IMR-90 (cell line): ENCODE results near the gene RHOBTB1. TPM values are rescaled to one million over a fixed set of nuclear protein-coding genes. Genes with fewer than 3 reads are reported as not detected.
A peak's percentile ranks its signal among the peaks of the same experiment; 100 is the strongest.

Source experiments
- ATAC-seq: fragments of 200-7000 bp; cut with Tn5 transposase; 2 replicates; pipeline ENCODE4 v1.9.1; 2020; ENCODE audit warnings: low read depth, mild to moderate bottlenecking, moderate library complexity
- BruUV-seq: library from RNA; stranded (reverse); fragments of 400-500 nt; replicated peaks from 2 replicates; lab custom pipeline; 2021; lab: Mats Ljungman, UMichigan
- CTCF ChIA-PET: fragments of 300-600 bp; formaldehyde crosslinking; extraction: SDS; loops from one replicate; lab custom pipeline; 2021; ENCODE audit warnings: antibody characterized with exemption; lab: Yijun Ruan, JAX
- POLR2A ChIA-PET: fragments of 300-600 bp; sonication (Branson Sonifier 250); formaldehyde crosslinking; loops from one replicate; lab custom pipeline; 2022; ENCODE audit warnings: antibody characterized with exemption; ENCODE audit not compliant: unreplicated experiment; lab: Charles Lee
- DNase-seq: peaks from one replicate; pipeline ENCODE4 v3.0.0; 2013
- H2AFZ ChIP-seq: replicated peaks from 2 replicates; pipeline ENCODE3; 2013; ENCODE audit warnings: low read length, mild to moderate bottlenecking; ENCODE audit not compliant: poor library complexity
- H2AK5ac ChIP-seq: 2 replicates; pipeline ENCODE4 v1.6.1; 2013; ENCODE audit warnings: low read depth, low read length, inconsistent platforms
- H2AK9ac ChIP-seq: replicated peaks from 2 replicates; pipeline ENCODE3; 2013; ENCODE audit warnings: mild to moderate bottlenecking, low read depth, low read length, moderate library complexity; ENCODE audit not compliant: poor library complexity
- H2BK120ac ChIP-seq: 2 replicates; pipeline ENCODE4 v1.6.1; 2013; ENCODE audit warnings: low read depth, low read length, inconsistent platforms
- H2BK15ac ChIP-seq: 3 replicates; pipeline ENCODE4 v1.6.1; 2013; ENCODE audit warnings: low read depth, low read length, inconsistent platforms
- H2BK20ac ChIP-seq: 2 replicates; pipeline ENCODE4 v1.6.1; 2013; ENCODE audit warnings: low read depth, mild to moderate bottlenecking, inconsistent platforms, low read length, moderate library complexity
- H2BK5ac ChIP-seq: 2 replicates; pipeline ENCODE4 v1.6.1; 2013; ENCODE audit warnings: mild to moderate bottlenecking, low read depth, low read length, inconsistent platforms; ENCODE audit not compliant: poor library complexity, severe bottlenecking
- H3K14ac ChIP-seq: replicated peaks from 2 replicates; pipeline ENCODE4 v1.6.1; 2013; ENCODE audit warnings: low read depth, low read length, inconsistent platforms
- H3K18ac ChIP-seq: 2 replicates; pipeline ENCODE4 v1.6.1; 2013; ENCODE audit warnings: low read depth, low read length, control low read depth
- H3K23ac ChIP-seq: 2 replicates; pipeline ENCODE4 v1.6.1; 2013; ENCODE audit warnings: low read depth, low read length, inconsistent platforms
- H3K27ac ChIP-seq: 2 replicates; pipeline ENCODE4 v1.5.1; 2013; ENCODE audit warnings: mild to moderate bottlenecking, control low read depth, low read length; ENCODE audit not compliant: insufficient read depth
- H3K27me3 ChIP-seq: 2 replicates; pipeline ENCODE4 v1.6.1; 2013; ENCODE audit warnings: low read length; ENCODE audit not compliant: control insufficient read depth, insufficient read depth
- H3K36me3 ChIP-seq: 2 replicates; pipeline ENCODE4 v1.6.1; 2013; ENCODE audit warnings: low read length, mixed read lengths; ENCODE audit not compliant: control insufficient read depth, insufficient read depth
- H3K4ac ChIP-seq: 2 replicates; pipeline ENCODE4 v1.6.1; 2013; ENCODE audit warnings: low read depth, low read length, inconsistent platforms
- H3K4me1 ChIP-seq: 2 replicates; pipeline ENCODE4 v1.6.1; 2013; ENCODE audit warnings: low read length, mixed read lengths; ENCODE audit not compliant: control insufficient read depth, insufficient read depth
- H3K4me2 ChIP-seq: 2 replicates; pipeline ENCODE4 v1.6.1; 2013; ENCODE audit warnings: low read depth, mild to moderate bottlenecking, control low read depth, low read length, moderate library complexity
- H3K4me3 ChIP-seq: 2 replicates; pipeline ENCODE4 v1.5.1; 2013; ENCODE audit warnings: low read depth, mild to moderate bottlenecking, control low read depth, low read length, moderate library complexity; ENCODE audit not compliant: insufficient read depth
- H3K56ac ChIP-seq: 2 replicates; pipeline ENCODE4 v1.6.1; 2013; ENCODE audit warnings: low read length, inconsistent platforms; ENCODE audit not compliant: insufficient read depth; ENCODE audit errors: extremely low read depth
- H3K79me1 ChIP-seq, 2 experiments: 2 replicates each; pipeline ENCODE4 v1.6.1; 2013; ENCODE audit warnings: low read length in 2 of 2, inconsistent platforms in 1 of 2, low read depth in 1 of 2
- H3K9ac ChIP-seq: 2 replicates; pipeline ENCODE4 v1.6.1; 2013; ENCODE audit warnings: low read depth, low read length, control low read depth
- H3K9me1 ChIP-seq: 2 replicates; pipeline ENCODE4 v1.6.1; 2013; ENCODE audit warnings: low read length, inconsistent platforms; ENCODE audit not compliant: insufficient read depth
- H3K9me3 ChIP-seq: 2 replicates; pipeline ENCODE4 v1.6.1; 2013; ENCODE audit warnings: low read length; ENCODE audit not compliant: control insufficient read depth, insufficient read depth
- H4K20me1 ChIP-seq: 2 replicates; pipeline ENCODE4 v1.6.1; 2013; ENCODE audit warnings: low read length, inconsistent platforms; ENCODE audit not compliant: insufficient read depth
- H4K5ac ChIP-seq: 2 replicates; pipeline ENCODE4 v1.6.1; 2013; ENCODE audit warnings: mild to moderate bottlenecking, low read depth, low read length, control low read depth
- H4K8ac ChIP-seq, 2 experiments: 2 replicates each; pipeline ENCODE4 v1.6.1; 2013; ENCODE audit warnings: low read depth in 2 of 2, low read length in 2 of 2, control low read depth in 1 of 2, inconsistent platforms in 1 of 2
- H4K91ac ChIP-seq: 2 replicates; pipeline ENCODE4 v1.6.1; 2013; ENCODE audit warnings: low read depth, low read length, inconsistent platforms; ENCODE audit not compliant: insufficient read depth
- BHLHE40 ChIP-seq: fragments of 150-350 bp; IDR thresholded peaks from 2 replicates; pipeline ENCODE4 v1.6.1; 2016; ENCODE audit warnings: mild to moderate bottlenecking, low read depth, low read length
- CEBPB ChIP-seq: IDR thresholded peaks from 2 replicates; pipeline ENCODE4 v1.6.1; 2012; ENCODE audit warnings: low read depth, low read length, improper control_type of control experiment
- CTCF ChIP-seq: conservative IDR thresholded peaks from 2 replicates; pipeline ENCODE4 v1.5.1; 2012; ENCODE audit warnings: mild to moderate bottlenecking, low read depth, low read length, improper control_type of control experiment
- FOS ChIP-seq: fragments of 150-350 bp; IDR thresholded peaks from 2 replicates; pipeline ENCODE4 v1.6.1; 2016; ENCODE audit warnings: low read depth, low read length
- MAZ ChIP-seq: IDR thresholded peaks from 2 replicates; pipeline ENCODE4 v1.6.1; 2012; ENCODE audit warnings: low read depth, mild to moderate bottlenecking, low read length, improper control_type of control experiment, moderate library complexity, borderline replicate concordance
- NFE2L2 ChIP-seq: fragments of 150-350 bp; IDR thresholded peaks from 2 replicates; pipeline ENCODE4 v1.6.1; 2016; ENCODE audit warnings: low read depth, mild to moderate bottlenecking, low read length
- POLR2A ChIP-seq: IDR thresholded peaks from 2 replicates; pipeline ENCODE4 v1.6.1; 2012; ENCODE audit warnings: mild to moderate bottlenecking, low read depth, low read length
- RAD21 ChIP-seq: IDR thresholded peaks from 2 replicates; pipeline ENCODE4 v1.6.1; 2012; ENCODE audit warnings: low read length, improper control_type of control experiment
- RCOR1 ChIP-seq: IDR thresholded peaks from 2 replicates; pipeline ENCODE4 v1.6.1; 2012; ENCODE audit warnings: mild to moderate bottlenecking, low read length, improper control_type of control experiment; ENCODE audit not compliant: insufficient replicate concordance
- RFX5 ChIP-seq: IDR thresholded peaks from 2 replicates; pipeline ENCODE4 v1.8.0; 2012; ENCODE audit warnings: low read depth, mild to moderate bottlenecking, low read length, moderate library complexity
- SMC3 ChIP-seq: fragments of 150-350 bp; IDR thresholded peaks from 2 replicates; pipeline ENCODE4 v1.6.1; 2016; ENCODE audit warnings: low read depth, mild to moderate bottlenecking, antibody characterized with exemption, low read length, moderate library complexity
- USF2 ChIP-seq: fragments of 150-350 bp; IDR thresholded peaks from 2 replicates; pipeline ENCODE4 v1.6.1; 2017; ENCODE audit warnings: mild to moderate bottlenecking, antibody characterized with exemption, low read length, low read depth
- WGBS, 2 experiments: methylation state at CpG; one replicate each; pipeline versions ENCODE4 v1.1.5 to v1.1.7; 2013; ENCODE audit warnings: missing lambda C conversion rate in 2 of 2; ENCODE audit not compliant: insufficient read length in 1 of 2; ENCODE audit errors: extremely low coverage in 2 of 2; 5-methylcytosine and 5-hydroxymethylcytosine counted together
- dilution Hi-C: fragments of 300-500 bp; cut with HindIII; formaldehyde crosslinking; loops from one replicate; pipeline ENCODE4 v1.14.3; 2018; ENCODE audit warnings: low sequenced_read_pairs; ENCODE audit not compliant: unreplicated experiment
- in situ Hi-C: fragments of 300-500 bp; cut with MboI; formaldehyde crosslinking; loops from 3 replicates; pipeline ENCODE4 v1.14.3; 2019; ENCODE audit warnings: low sequenced_read_pairs, inconsistent platforms, mixed read lengths
- intact Hi-C: fragments of 100-400 bp; cut with micrococcal nuclease; formaldehyde crosslinking; loops from 2 replicates; pipeline ENCODE4 v1.10.0; 2022
- polyA plus RNA-seq, 3 experiments: library from polyadenylated mRNA; depleted of rRNA; stranded (reverse); fragments of >200 nt; gene quantifications; 2 replicates each; pipeline ENCODE4 v1.2.3, GENCODE V29; 2012; ENCODE audit warnings: low replicate concordance in 1 of 3
- total RNA-seq: library from RNA; depleted of rRNA; stranded (reverse); fragments of >200 nt; gene quantifications from 2 replicates; pipeline ENCODE4 v1.2.3, GENCODE V29; 2012

Gene RHOBTB1
- total and polyA plus RNA-seq, 2 of the 4 experiments (the other 2 are of a cell fraction), result 8.9 to 15.2 TPM

GRCh38 chr10:60944910-60945297, 919 bp upstream of the RHOBTB1 start:
- ChIA-PET CTCF (interaction anchor here (0.6 to 0.9 kb wide), 2 partner anchors 11 to 97 kb away, joined by 3 read pairs; no protein-coding TSS in a partner anchor), POLR2A (interaction anchor here (0.7 kb wide), 1 partner anchor 314 kb away, joined by 3 read pairs; no protein-coding TSS in a partner anchor)
- in situ Hi-C loops, result loop anchor here (25.0 kb wide), 1 partner anchor 1292 kb away; no protein-coding TSS in a partner anchor
- Histone ChIP-seq H3K4me1 (0 out of 2 replicates have a peak, but pooled peaks cover 2% of the 10 kb centered on the region), H2BK20ac (peak overlapping the region; percentile 75), H2BK120ac (peak overlapping the region; percentile 98), H4K5ac (peak overlapping the region; percentile 36; the same call in 1 of the 2 replicates), H3K18ac (peak overlapping the region; percentile 54; the same call in 1 of the 2 replicates), H3K14ac (peak overlapping the region; percentile 91), H2BK5ac (peak overlapping the region; percentile 89), H2BK15ac (peak overlapping the region; percentile 74; the same call in 2 of the 3 replicates), H3K36me3 (no peaks in the 10 kb centered on the region; the same call in 1 of the 2 replicates), H3K27me3 (no peaks in the 10 kb centered on the region), H3K56ac (peak overlapping the region; percentile 14; the same call in 1 of the 2 replicates), H4K20me1 (no peaks in the 10 kb centered on the region), H3K4me2 (peak overlapping the region; percentile 76), H3K4ac (peak overlapping the region; percentile 99), H3K23ac (peak overlapping the region; percentile 84), H3K9me3 (no peaks in the 10 kb centered on the region), H3K9ac (no peak overlapping the region), H3K27ac (peak overlapping the region; percentile 92), H3K9me1 (0 out of 2 replicates have a peak, but pooled peaks cover 5% of the 10 kb centered on the region), H4K8ac (peak overlapping the region; percentile 70 to 87; a peak in 3 of 4 replicates), H4K91ac (peak overlapping the region; percentile 97), H2AFZ (peak overlapping the region; percentile 90), H2AK9ac (peak overlapping the region; percentile 90), H3K4me3 (peak overlapping the region; percentile 67), H3K79me1 (peaks cover 0 to 28% of the 10 kb centered on the region in 2 experiments; a peak in 3 of 4 replicates), H2AK5ac (peak overlapping the region; percentile 71; the same call in 1 of the 2 replicates)
- DNase-seq (no peak), ATAC-seq (no peak)
- intact Hi-C loops, result loop anchor here (2.0 to 5.0 kb wide), 4 partner anchors 18 to 123 kb away; no protein-coding TSS in a partner anchor
- WGBS, 2 experiments, result no CpG with 5 or more reads among the region's 4 CpGs
- dilution Hi-C loops, result no loop called here
- BruUV-seq, result no TSS peak
- TF ChIP-seq RFX5 (no peak), NFE2L2 (no peak), POLR2A (no peak), USF2 (no peak), BHLHE40 (no peak), FOS (no peak), RAD21 (no peak), RCOR1 (no peak), SMC3 (no peak), MAZ (no peak), CEBPB (no peak), CTCF (no peak)
